KMS-11 (cell line): ENCODE results near the gene TNK2.
"Not testable (repeated sequence)": the region's sequence is repeated elsewhere in the genome, so short reads cannot be mapped to it uniquely, and the experiment has no call there.

Experiments
- H2AFZ ChIP-seq: fragments of 200-600 bp; sonication (generic); 2 replicates; pipeline ENCODE4 v1.6.1; 2016; ENCODE audit warnings: antibody characterized with exemption, mixed run types, low read depth
- H3K27ac ChIP-seq: fragments of 200-600 bp; sonication (generic); 2 replicates; pipeline ENCODE4 v1.6.1; 2016; ENCODE audit warnings: mild to moderate bottlenecking, mixed run types
- H3K27me3 ChIP-seq: fragments of 200-600 bp; sonication (generic); 2 replicates; pipeline ENCODE4 v1.6.1; 2017; ENCODE audit warnings: mild to moderate bottlenecking, low read depth, mixed run types, moderate library complexity; ENCODE audit not compliant: insufficient read depth
- H3K36me3 ChIP-seq: fragments of 200-600 bp; sonication (generic); 2 replicates; pipeline ENCODE4 v1.6.1; 2017; ENCODE audit warnings: mild to moderate bottlenecking, mixed run types; ENCODE audit not compliant: insufficient read depth
- H3K4me1 ChIP-seq: fragments of 200-600 bp; sonication (generic); 2 replicates; pipeline ENCODE4 v1.6.1; 2016; ENCODE audit warnings: mild to moderate bottlenecking, low read depth, mixed run types; ENCODE audit not compliant: poor library complexity, severe bottlenecking
- H3K4me2 ChIP-seq: fragments of 200-600 bp; sonication (generic); 2 replicates; pipeline ENCODE4 v1.7.0; 2016; ENCODE audit warnings: mild to moderate bottlenecking, mixed run types
- H3K4me3 ChIP-seq: fragments of 200-600 bp; sonication (generic); IDR thresholded peaks from 2 replicates; pipeline ENCODE4 v1.6.1; 2017; ENCODE audit warnings: low read depth, low read length, mixed read lengths; ENCODE audit not compliant: insufficient read depth
- H3K79me2 ChIP-seq: fragments of 200-600 bp; sonication (generic); 2 replicates; pipeline ENCODE4 v1.6.1; 2016; ENCODE audit warnings: low read depth, mixed run types; ENCODE audit not compliant: insufficient read depth
- H3K9ac ChIP-seq: fragments of 200-600 bp; sonication (generic); 2 replicates; pipeline ENCODE4 v1.6.1; 2016; ENCODE audit warnings: mild to moderate bottlenecking, mixed run types
- H4K20me1 ChIP-seq: fragments of 200-600 bp; sonication (generic); 2 replicates; pipeline ENCODE4 v1.6.1; 2016; ENCODE audit warnings: mild to moderate bottlenecking, mixed run types; ENCODE audit not compliant: insufficient read depth
- CTCF ChIP-seq: fragments of 200-600 bp; sonication (generic); conservative IDR thresholded peaks from 2 replicates; pipeline ENCODE4 v1.6.1; 2017; ENCODE audit warnings: low read depth, mild to moderate bottlenecking, antibody characterized with exemption, low read length, moderate library complexity, mixed read lengths

Gene TNK2

GRCh38 chr3:195820186-195820585 lies 88.2 kb downstream of the TNK2 start:
- H3K4me1 ChIP-seq = no peaks in the 10 kb centered on the region
- no peak overlapping the region for H3K4me2 ChIP-seq
- H3K27me3 ChIP-seq = peaks cover 38% of the 10 kb centered on the region
- no peak for TF ChIP-seq CTCF
- H4K20me1 ChIP-seq = no peaks in the 10 kb centered on the region
- H3K36me3 ChIP-seq = no peaks in the 10 kb centered on the region
- no peaks in the 10 kb centered on the region for H3K79me2 ChIP-seq
- H3K9ac ChIP-seq = no peak overlapping the region
- no peak overlapping the region for H3K27ac ChIP-seq
- no peak overlapping the region for H3K4me3 ChIP-seq
- H2AFZ ChIP-seq = no peak overlapping the region

- H3K4me1 ChIP-seq = no peaks in the 10 kb centered on the region
- no peak for TF ChIP-seq CTCF
- no peaks in the 10 kb centered on the region for H3K79me2 ChIP-seq
- no peak overlapping the region for H3K27ac ChIP-seq
- no peak overlapping the region for H3K4me2 ChIP-seq
- no peak overlapping the region for H2AFZ ChIP-seq
- peaks cover 56% of the 10 kb centered on the region for H3K27me3 ChIP-seq
- no peak overlapping the region for H3K4me3 ChIP-seq
- H3K36me3 ChIP-seq = no peaks in the 10 kb centered on the region
- no peak overlapping the region for H3K9ac ChIP-seq
- no peaks in the 10 kb centered on the region for H4K20me1 ChIP-seq
Observed at GRCh38 chr3:195818301-195818700, 90.0 kb downstream of the TNK2 start.

- H3K27ac ChIP-seq = no peak overlapping the region
- H3K9ac ChIP-seq = no peak overlapping the region
- no peak for TF ChIP-seq CTCF
Observed at GRCh38 chr3:195817578-195818135, 90.7 kb downstream of the TNK2 start.

GRCh38 chr3:195816276-195816913 lies 92.0 kb downstream of the TNK2 start:
- H3K27ac ChIP-seq, H3K36me3 ChIP-seq, H3K9ac ChIP-seq, H3K4me3 ChIP-seq, H2AFZ ChIP-seq, H3K4me2 ChIP-seq, H4K20me1 ChIP-seq, H3K4me1 ChIP-seq, H3K79me2 ChIP-seq: not testable (repeated sequence)
- H3K27me3 ChIP-seq = peaks cover 75% of the 10 kb centered on the region

More at GRCh38 chr3:195817578-195818135, 90.7 kb downstream of the TNK2 start:
- Histone ChIP-seq H4K20me1 (no peaks in the 10 kb centered on the region), H3K4me2 (no peak overlapping the region), H3K36me3 (no peaks in the 10 kb centered on the region), H2AFZ (no peak overlapping the region), H3K4me3 (no peak overlapping the region), H3K27me3 (peaks cover 63% of the 10 kb centered on the region), H3K4me1 (no peaks in the 10 kb centered on the region), H3K79me2 (no peaks in the 10 kb centered on the region)

- Histone ChIP-seq H3K27me3 (peaks cover 76% of the 10 kb centered on the region), H4K20me1 (no peaks in the 10 kb centered on the region), H2AFZ (no peak overlapping the region), H3K79me2 (no peaks in the 10 kb centered on the region), H3K36me3 (no peaks in the 10 kb centered on the region), H3K4me3 (no peak overlapping the region), H3K4me2 (no peak overlapping the region), H3K27ac (no peak overlapping the region), H3K9ac (no peak overlapping the region), H3K4me1 (no peaks in the 10 kb centered on the region)
- no peak for TF ChIP-seq CTCF
Observed at GRCh38 chr3:195815169-195815771, 93.1 kb downstream of the TNK2 start.
